Activated CD8-positive, alpha-beta memory T cell treated with anti-CD3 and anti-CD28 coated beads for 36 hours (primary cell): Measurements from ENCODE around the gene NFIX. TPM values are rescaled to one million over a fixed set of nuclear protein-coding genes. Genes with fewer than 3 reads are reported as not detected.

Experiments
- total RNA-seq, 2 experiments: library from RNA; stranded (reverse); gene quantifications; one replicate each; pipeline ENCODE4 v1.2.3, GENCODE V29; 2021

Gene NFIX
- total RNA-seq, 2 experiments from 2014 or later, result 2.2 to 3.5 TPM

Other genes with a start within 250 kb of the NFIX start
- gene BEST2, start 243.7 kb upstream of the NFIX start, total RNA-seq, result not detected
- 10 to 100 TPM; 12.9 to 13.1 TPM for gene HOOK2, start 219.9 kb upstream of the NFIX start, total RNA-seq
- 100 to 1,000 TPM; 262 TPM for gene JUNB, start 204.0 kb upstream of the NFIX start, total RNA-seq
- gene PRDX2, start 193.7 kb upstream of the NFIX start, total RNA-seq, result 100 to 1,000 TPM; 204 to 208 TPM
- gene THSD8, start 193.4 kb upstream of the NFIX start, total RNA-seq, result 10 to 100 TPM; 29.1 to 29.9 TPM
- 10 to 100 TPM; 58.3 to 60.7 TPM for gene RNASEH2A, start 188.9 kb upstream of the NFIX start, total RNA-seq
- not detected for gene RTBDN, start 160.9 kb upstream of the NFIX start, total RNA-seq
- under 1 TPM; 0.59 to 0.92 TPM for gene MAST1, start 157.0 kb upstream of the NFIX start, total RNA-seq
- 10 to 100 TPM; 20.5 to 23.1 TPM for gene DNASE2, start 114.0 kb upstream of the NFIX start, total RNA-seq
- gene KLF1, start 108.3 kb upstream of the NFIX start, total RNA-seq, result under 1 TPM; 0.69 to 0.84 TPM
- gene GCDH, start 104.3 kb upstream of the NFIX start, total RNA-seq, result 10 to 100 TPM; 55.2 to 57.2 TPM
- gene SYCE2, start 76.2 kb upstream of the NFIX start, total RNA-seq, result 1 to 10 TPM; 1.1 to 1.5 TPM
- gene FARSA, start 61.8 kb upstream of the NFIX start, total RNA-seq, result 100 to 1,000 TPM; 183 to 188 TPM
- 100 to 1,000 TPM; 805 to 809 TPM for gene CALR, start 56.9 kb upstream of the NFIX start, total RNA-seq
- gene RAD23A, start 49.6 kb upstream of the NFIX start, total RNA-seq, result 100 to 1,000 TPM; 216 to 220 TPM
- 10 to 100 TPM; 38.9 to 40.8 TPM for gene GADD45GIP1, start 38.3 kb upstream of the NFIX start, total RNA-seq
- not detected for gene DAND5, start 25.9 kb upstream of the NFIX start, total RNA-seq
- gene LYL1, start 107.4 kb downstream of the NFIX start, total RNA-seq, result 1 to 10 TPM; 1.8 to 2.8 TPM
- gene TRMT1, start 121.3 kb downstream of the NFIX start, total RNA-seq, result 100 to 1,000 TPM; 130 to 134 TPM
- gene NACC1, start 122.8 kb downstream of the NFIX start, total RNA-seq, result 100 to 1,000 TPM; 116 to 119 TPM
- 10 to 100 TPM; 62.8 to 69.0 TPM for gene STX10, start 154.9 kb downstream of the NFIX start, total RNA-seq
- 100 to 1,000 TPM; 117 to 118 TPM for gene IER2, start 154.9 kb downstream of the NFIX start, total RNA-seq